HepG2 (cell line): ENCODE results near the gene MOK. TPM values are rescaled to one million over a fixed set of nuclear protein-coding genes. Genes with fewer than 3 reads are reported as not detected.

Experiments used
- ATAC-seq: fragments of 200-7000 bp; cut with Tn5 transposase; 3 replicates; pipeline ENCODE4 v1.9.1; 2020; ENCODE audit warnings: mild to moderate bottlenecking, moderate library complexity
- BruUV-seq: library from RNA; stranded (reverse); fragments of 400-500 nt; replicated peaks from 2 replicates; lab custom pipeline; 2021; lab: Mats Ljungman, UMichigan
- CTCF ChIA-PET: fragments of 300-600 bp; formaldehyde crosslinking; extraction: SDS; loops from one replicate; lab custom pipeline; 2021; ENCODE audit warnings: low total read pairs, inconsistent platforms, low intra/inter-chr PET ratio; lab: Yijun Ruan, JAX
- POLR2A ChIA-PET: fragments of 350-600 bp; sonication (Branson Sonifier 250); formaldehyde crosslinking; loops from one replicate; lab custom pipeline; 2020; ENCODE audit warnings: antibody characterized with exemption, inconsistent platforms; lab: Yijun Ruan, JAX
- DNase-seq: peaks from one replicate; pipeline ENCODE4 v3.0.0-alpha.2; 2015; ENCODE audit warnings: low spot score
- FAIRE-seq: peaks from 3 replicates; lab custom pipeline; 2011; peaks lifted over from hg19 to GRCh38; lab: Jason Lieb, UNC
- H2AFZ ChIP-seq: one replicate; pipeline ENCODE4 v1.6.1; 2011; ENCODE audit warnings: low read length, inconsistent platforms
- H3K27ac ChIP-seq: fragments of 300-600 bp; 3 replicates; pipeline ENCODE4 v1.8.0; 2011; ENCODE audit warnings: mixed run types, mild to moderate bottlenecking, mixed read lengths, low read length, inconsistent platforms; ENCODE audit not compliant: insufficient read depth; ENCODE audit errors: extremely low read length
- H3K27me3 ChIP-seq, 2 experiments: fragments of 200-600 bp in 1 of 2; 2 replicates in 1 of 2; 3 replicates in 1 of 2; pipeline versions ENCODE4 v1.6.0 to v1.8.0; 2011; ENCODE audit warnings: low read length in 2 of 2, mild to moderate bottlenecking in 2 of 2, moderate library complexity in 2 of 2, inconsistent platforms in 1 of 2; ENCODE audit not compliant: insufficient read depth in 2 of 2, control insufficient read depth in 1 of 2
- H3K36me3 ChIP-seq, 2 experiments: fragments of 200-600 bp in 1 of 2; replicated peaks in 1 of 2; 2 replicates in 1 of 2; 3 replicates in 1 of 2; pipeline versions ENCODE4 v1.5.1 to v1.8.0; 2011; ENCODE audit warnings: low read length in 2 of 2, inconsistent platforms in 1 of 2; ENCODE audit not compliant: insufficient read depth in 2 of 2, control insufficient read depth in 1 of 2
- H3K4me1 ChIP-seq: 2 replicates; pipeline ENCODE4 v1.5.1; 2012; ENCODE audit warnings: low read length, inconsistent platforms; ENCODE audit not compliant: insufficient read depth
- H3K4me2 ChIP-seq: 2 replicates; pipeline ENCODE4 v1.6.0; 2011; ENCODE audit warnings: low read depth, low read length, inconsistent platforms
- H3K4me3 ChIP-seq, 3 experiments: fragments of 200-600 bp in 1 of 3; sonication (generic), shearing (Covaris generic) in 1 of 3; replicated peaks in 1 of 3; 2 replicates each; pipeline ENCODE4 v1.5.1; 2011 to 2016; ENCODE audit warnings: low read length in 3 of 3, inconsistent platforms in 2 of 3, low read depth in 2 of 3, mild to moderate bottlenecking in 2 of 3, control low read depth in 1 of 3, mixed read lengths in 1 of 3; ENCODE audit not compliant: insufficient read depth in 1 of 3
- H3K79me2 ChIP-seq: one replicate; pipeline ENCODE4 v1.6.1; 2011; ENCODE audit warnings: low read length, inconsistent platforms; ENCODE audit not compliant: insufficient read depth
- H3K9ac ChIP-seq: 2 replicates; pipeline ENCODE4 v1.6.0; 2011; ENCODE audit warnings: mild to moderate bottlenecking, low read depth, low read length, inconsistent platforms; ENCODE audit not compliant: insufficient read depth
- H3K9me3 ChIP-seq: 2 replicates; pipeline ENCODE4 v1.5.1; 2012; ENCODE audit warnings: mild to moderate bottlenecking, low read length
- H4K20me1 ChIP-seq: 2 replicates; pipeline ENCODE4 v1.6.0; 2011; ENCODE audit warnings: inconsistent platforms, mild to moderate bottlenecking, low read length, moderate library complexity; ENCODE audit not compliant: insufficient read depth
- GATAD2A ChIP-seq: IDR thresholded peaks from 2 replicates; pipeline ENCODE4 v1.6.1; 2016
- GFI1 ChIP-seq: sonication (generic); formaldehyde crosslinking; IDR thresholded peaks from 2 replicates; pipeline ENCODE4 v1.5.0; 2020; ENCODE audit warnings: missing genetic modification reagents, mild to moderate bottlenecking, borderline replicate concordance
- MEIS1 ChIP-seq: sonication (generic); formaldehyde crosslinking; IDR thresholded peaks from 2 replicates; pipeline ENCODE4 v1.9.0; 2021; ENCODE audit warnings: mild to moderate bottlenecking, missing genetic modification reagents, moderate library complexity, borderline replicate concordance
- SMAD3 ChIP-seq: sonication (generic); formaldehyde crosslinking; IDR thresholded peaks from 2 replicates; pipeline ENCODE4 v1.4.0; 2020; ENCODE audit warnings: missing genetic modification reagents
- SMYD3 ChIP-seq: sonication (generic); formaldehyde crosslinking; IDR thresholded peaks from 2 replicates; pipeline ENCODE4 v1.8.1; 2023; ENCODE audit warnings: mild to moderate bottlenecking, missing genetic modification reagents
- SOX6 ChIP-seq, 2 experiments: fragments of 450-650 bp in 1 of 2; sonication (generic) in 1 of 2; formaldehyde crosslinking in 1 of 2; IDR thresholded peaks; 2 replicates each; pipeline versions ENCODE4 v1.4.0 to v1.6.1; 2017 to 2020; ENCODE audit warnings: antibody characterized with exemption in 1 of 2, mild to moderate bottlenecking in 1 of 2, missing genetic modification reagents in 1 of 2
- SP5 ChIP-seq: IDR thresholded peaks from 2 replicates; pipeline ENCODE4 v1.6.1; 2016; ENCODE audit warnings: low read depth, borderline replicate concordance
- TARDBP ChIP-seq: sonication (generic); formaldehyde crosslinking; IDR thresholded peaks from 2 replicates; pipeline ENCODE4 v1.8.0; 2022; ENCODE audit warnings: mild to moderate bottlenecking, missing genetic modification reagents
- ZNF564 ChIP-seq: sonication (generic); formaldehyde crosslinking; IDR thresholded peaks from 2 replicates; pipeline ENCODE4 v1.8.1; 2023; ENCODE audit warnings: mild to moderate bottlenecking, missing genetic modification reagents
- WGBS: methylation state at CpG from one replicate; pipeline ENCODE4 v1.1.6; 2017; ENCODE audit warnings: low lambda C conversion rate; 5-methylcytosine and 5-hydroxymethylcytosine counted together
- in situ Hi-C: cut with HindIII; loops from 2 replicates; pipeline ENCODE4 v1.10.0; 2017; ENCODE audit warnings: low pct_unique_long_range_greater_than_20kb; ENCODE audit not compliant: extremely low pct_ligation_motif_present
- intact Hi-C: fragments of 100-400 bp; cut with micrococcal nuclease; formaldehyde crosslinking; loops from one replicate; pipeline ENCODE4 v1.10.0; 2022; ENCODE audit not compliant: unreplicated experiment
- polyA plus RNA-seq, 8 experiments: library from polyadenylated mRNA; depleted of rRNA in 3 of 8; stranded (reverse) in 7 of 8; unstranded in 1 of 8; fragments of >200 nt; fragmentation: Illumina TruSeq in 4 of 8; extraction: Trizol in 4 of 8; gene quantifications; 2 replicates each; pipeline versions ENCODE4 v1.2.1 to v1.2.3, GENCODE V29; 2011 to 2016; ENCODE audit warnings: low read depth in 4 of 8, missing spikeins in 1 of 8, mixed read lengths in 1 of 8; ENCODE audit not compliant: insufficient read depth in 1 of 8
- total RNA-seq, 5 experiments: library from RNA; depleted of rRNA; stranded (reverse); fragments of >200 nt; fragmentation: Illumina TruSeq; extraction: Trizol; gene quantifications; 2 replicates each; pipeline ENCODE4 v1.2.3, GENCODE V29; 2016; ENCODE audit warnings: low read depth in 1 of 5
- TF ChIP-seq, protein P1 (sequence below): sonication (generic); formaldehyde crosslinking; IDR thresholded peaks from 2 replicates; pipeline ENCODE4 v1.5.1; 2020; ENCODE audit warnings: missing genetic modification reagents, mild to moderate bottlenecking, borderline replicate concordance
- TF ChIP-seq, protein P2 (sequence below): sonication (generic); formaldehyde crosslinking; IDR thresholded peaks from 2 replicates; pipeline ENCODE4 v1.4.0; 2020; ENCODE audit warnings: low read depth, missing genetic modification reagents
- TF ChIP-seq, protein P3 (sequence below): sonication (generic); formaldehyde crosslinking; IDR thresholded peaks from 2 replicates; pipeline ENCODE4 v1.5.0; 2020; ENCODE audit warnings: missing genetic modification reagents
- TF ChIP-seq, protein P4 (sequence below): sonication (generic); formaldehyde crosslinking; IDR thresholded peaks from 2 replicates; pipeline ENCODE4 v1.5.0; 2020; ENCODE audit warnings: missing genetic modification reagents, mild to moderate bottlenecking, borderline replicate concordance
- TF ChIP-seq, protein P5 (sequence below): sonication (generic); formaldehyde crosslinking; IDR thresholded peaks from 2 replicates; pipeline ENCODE4 v1.4.0; 2020; ENCODE audit warnings: missing genetic modification reagents

Gene MOK
- total and polyA plus RNA-seq, 2 of the 13 experiments (the other 11 are each of a cell fraction or from before 2014, with no cell fraction given) = 15.3 to 16.9 TPM

DNA sequence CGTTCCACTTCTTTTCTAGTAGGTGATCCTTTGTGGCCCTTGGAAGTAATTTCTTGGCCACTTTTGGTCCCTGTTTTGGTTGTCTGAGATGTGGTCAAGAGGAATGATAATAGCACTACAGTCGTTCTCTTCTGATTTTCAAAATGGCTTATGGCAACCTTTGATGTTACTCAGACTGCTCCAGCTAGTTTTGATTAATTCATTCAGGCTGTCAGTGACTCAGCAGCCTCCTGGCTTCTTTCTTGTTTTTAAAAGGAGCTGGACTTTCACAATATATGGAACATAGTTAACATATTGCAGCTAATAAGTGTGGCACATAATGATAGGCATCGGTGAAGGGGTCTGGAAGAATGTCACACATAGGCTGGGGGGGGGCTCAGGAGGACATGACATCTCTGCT is 117.9 kb downstream of the MOK start (continued):
- no peak for TF ChIP-seq GFI1 (CRISPR knock-in tag)
- TF ChIP-seq, protein P1, sequence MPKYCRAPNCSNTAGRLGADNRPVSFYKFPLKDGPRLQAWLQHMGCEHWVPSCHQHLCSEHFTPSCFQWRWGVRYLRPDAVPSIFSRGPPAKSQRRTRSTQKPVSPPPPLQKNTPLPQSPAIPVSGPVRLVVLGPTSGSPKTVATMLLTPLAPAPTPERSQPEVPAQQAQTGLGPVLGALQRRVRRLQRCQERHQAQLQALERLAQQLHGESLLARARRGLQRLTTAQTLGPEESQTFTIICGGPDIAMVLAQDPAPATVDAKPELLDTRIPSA (CRISPR knock-in tag) = no peak

DNA sequence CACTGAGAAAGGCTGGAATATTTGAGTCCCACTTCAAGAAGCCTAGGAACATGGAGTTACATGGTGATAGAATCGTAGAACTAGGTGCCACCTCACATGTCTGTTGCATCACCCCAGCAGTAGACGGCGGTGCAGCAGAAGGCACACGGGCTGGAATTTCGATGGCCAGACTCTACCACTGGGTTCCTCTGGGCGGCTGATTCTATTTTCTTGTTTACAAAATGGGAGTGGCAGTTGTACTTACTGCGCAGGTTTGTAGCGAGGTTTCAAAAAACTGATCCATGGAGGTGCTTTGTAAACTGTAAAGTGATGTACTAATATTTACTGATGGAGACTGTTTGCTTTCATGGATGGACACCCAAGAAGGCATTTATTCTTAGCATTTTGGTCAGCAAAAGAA is 119.6 kb downstream of the MOK start:
- Histone ChIP-seq H2AFZ (no peak overlapping the region), H3K9me3 (no peaks in the 10 kb centered on the region), H3K4me2 (peak overlapping the region; percentile 60), H4K20me1 (no peaks in the 10 kb centered on the region; the same call in 1 of the 2 replicates), H3K36me3 (no peaks in the 10 kb centered on the region; a peak in 2 of 5 replicates), H3K4me3 (peak overlapping the region in 1 of 3 experiments; percentile 10; a peak in 1 of 6 replicates), H3K79me2 (peaks cover 79% of the 10 kb centered on the region), H3K4me1 (peaks cover 54% of the 10 kb centered on the region), H3K27ac (peak overlapping the region; percentile 46), H3K27me3 (no peaks in the 10 kb centered on the region), H3K9ac (no peak overlapping the region)
- peak; percentile 73 for DNase-seq
- no TSS peak for BruUV-seq
- FAIRE-seq = peak; percentile 54
- peak; percentile 92 for ATAC-seq
- in situ Hi-C loops = no loop called here
- CTCF ChIA-PET = no interaction called here
- WGBS = 10% methylated on average over 8 of the region's 8 CpGs
- POLR2A ChIA-PET = no interaction called here
- intact Hi-C loops = loop anchor here (2.0 kb wide), 1 partner anchor 35 kb away; no protein-coding TSS in a partner anchor
- TF ChIP-seq SMAD3 (CRISPR knock-in tag) (0 out of 2 replicates have a peak, but pooled peaks have one; percentile 19), TARDBP (no peak), ZNF564 (no peak), MEIS1 (no peak), GATAD2A (peak; percentile 69), SMYD3 (CRISPR knock-in tag) (no peak), SOX6 (IDR thresholded peaks at IDR 0.05) (no peak), SOX6 (CRISPR knock-in tag; IDR thresholded peaks at IDR 0.05) (peak; percentile 69), SP5 (peak; percentile 95)
- TF ChIP-seq, protein P2, sequence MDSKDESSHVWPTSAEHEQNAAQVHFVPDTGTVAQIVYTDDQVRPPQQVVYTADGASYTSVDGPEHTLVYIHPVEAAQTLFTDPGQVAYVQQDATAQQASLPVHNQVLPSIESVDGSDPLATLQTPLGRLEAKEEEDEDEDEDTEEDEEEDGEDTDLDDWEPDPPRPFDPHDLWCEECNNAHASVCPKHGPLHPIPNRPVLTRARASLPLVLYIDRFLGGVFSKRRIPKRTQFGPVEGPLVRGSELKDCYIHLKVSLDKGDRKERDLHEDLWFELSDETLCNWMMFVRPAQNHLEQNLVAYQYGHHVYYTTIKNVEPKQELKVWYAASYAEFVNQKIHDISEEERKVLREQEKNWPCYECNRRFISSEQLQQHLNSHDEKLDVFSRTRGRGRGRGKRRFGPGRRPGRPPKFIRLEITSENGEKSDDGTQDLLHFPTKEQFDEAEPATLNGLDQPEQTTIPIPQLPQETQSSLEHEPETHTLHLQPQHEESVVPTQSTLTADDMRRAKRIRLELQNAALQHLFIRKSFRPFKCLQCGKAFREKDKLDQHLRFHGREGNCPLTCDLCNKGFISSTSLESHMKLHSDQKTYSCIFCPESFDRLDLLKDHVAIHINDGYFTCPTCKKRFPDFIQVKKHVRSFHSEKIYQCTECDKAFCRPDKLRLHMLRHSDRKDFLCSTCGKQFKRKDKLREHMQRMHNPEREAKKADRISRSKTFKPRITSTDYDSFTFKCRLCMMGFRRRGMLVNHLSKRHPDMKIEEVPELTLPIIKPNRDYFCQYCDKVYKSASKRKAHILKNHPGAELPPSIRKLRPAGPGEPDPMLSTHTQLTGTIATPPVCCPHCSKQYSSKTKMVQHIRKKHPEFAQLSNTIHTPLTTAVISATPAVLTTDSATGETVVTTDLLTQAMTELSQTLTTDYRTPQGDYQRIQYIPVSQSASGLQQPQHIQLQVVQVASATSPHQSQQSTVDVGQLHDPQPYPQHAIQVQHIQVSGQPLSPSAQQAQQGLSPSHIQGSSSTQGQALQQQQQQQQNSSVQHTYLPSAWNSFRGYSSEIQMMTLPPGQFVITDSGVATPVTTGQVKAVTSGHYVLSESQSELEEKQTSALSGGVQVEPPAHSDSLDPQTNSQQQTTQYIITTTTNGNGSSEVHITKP (CRISPR knock-in tag) = peak; percentile 79; the same call in 1 of the 2 replicates
- TF ChIP-seq, protein P3, sequence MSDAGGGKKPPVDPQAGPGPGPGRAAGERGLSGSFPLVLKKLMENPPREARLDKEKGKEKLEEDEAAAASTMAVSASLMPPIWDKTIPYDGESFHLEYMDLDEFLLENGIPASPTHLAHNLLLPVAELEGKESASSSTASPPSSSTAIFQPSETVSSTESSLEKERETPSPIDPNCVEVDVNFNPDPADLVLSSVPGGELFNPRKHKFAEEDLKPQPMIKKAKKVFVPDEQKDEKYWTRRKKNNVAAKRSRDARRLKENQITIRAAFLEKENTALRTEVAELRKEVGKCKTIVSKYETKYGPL = no peak
- TF ChIP-seq, protein P4, sequence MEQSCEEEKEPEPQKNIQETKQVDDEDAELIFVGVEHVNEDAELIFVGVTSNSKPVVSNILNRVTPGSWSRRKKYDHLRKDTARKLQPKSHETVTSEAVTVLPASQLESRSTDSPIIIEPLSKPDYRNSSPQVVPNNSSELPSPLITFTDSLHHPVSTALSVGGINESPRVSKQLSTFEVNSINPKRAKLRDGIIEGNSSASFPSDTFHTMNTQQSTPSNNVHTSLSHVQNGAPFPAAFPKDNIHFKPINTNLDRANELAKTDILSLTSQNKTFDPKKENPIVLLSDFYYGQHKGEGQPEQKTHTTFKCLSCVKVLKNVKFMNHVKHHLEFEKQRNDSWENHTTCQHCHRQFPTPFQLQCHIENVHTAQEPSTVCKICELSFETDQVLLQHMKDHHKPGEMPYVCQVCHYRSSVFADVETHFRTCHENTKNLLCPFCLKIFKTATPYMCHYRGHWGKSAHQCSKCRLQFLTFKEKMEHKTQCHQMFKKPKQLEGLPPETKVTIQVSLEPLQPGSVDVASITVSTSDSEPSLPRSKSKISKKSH (CRISPR knock-in tag) = no peak
- TF ChIP-seq, protein P5, sequence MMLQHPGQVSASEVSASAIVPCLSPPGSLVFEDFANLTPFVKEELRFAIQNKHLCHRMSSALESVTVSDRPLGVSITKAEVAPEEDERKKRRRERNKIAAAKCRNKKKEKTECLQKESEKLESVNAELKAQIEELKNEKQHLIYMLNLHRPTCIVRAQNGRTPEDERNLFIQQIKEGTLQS (CRISPR knock-in tag) = peak; percentile 89
